Activated CD8-positive, alpha-beta memory T cell treated with anti-CD3 and anti-CD28 coated beads for 24 hours (primary cell): Measurements from ENCODE around the gene SSTR3.

Experiments used
- DNase-seq: peaks from one replicate; pipeline ENCODE4 v3.0.0-alpha.2; 2020

SSTR3 gene

DNA sequence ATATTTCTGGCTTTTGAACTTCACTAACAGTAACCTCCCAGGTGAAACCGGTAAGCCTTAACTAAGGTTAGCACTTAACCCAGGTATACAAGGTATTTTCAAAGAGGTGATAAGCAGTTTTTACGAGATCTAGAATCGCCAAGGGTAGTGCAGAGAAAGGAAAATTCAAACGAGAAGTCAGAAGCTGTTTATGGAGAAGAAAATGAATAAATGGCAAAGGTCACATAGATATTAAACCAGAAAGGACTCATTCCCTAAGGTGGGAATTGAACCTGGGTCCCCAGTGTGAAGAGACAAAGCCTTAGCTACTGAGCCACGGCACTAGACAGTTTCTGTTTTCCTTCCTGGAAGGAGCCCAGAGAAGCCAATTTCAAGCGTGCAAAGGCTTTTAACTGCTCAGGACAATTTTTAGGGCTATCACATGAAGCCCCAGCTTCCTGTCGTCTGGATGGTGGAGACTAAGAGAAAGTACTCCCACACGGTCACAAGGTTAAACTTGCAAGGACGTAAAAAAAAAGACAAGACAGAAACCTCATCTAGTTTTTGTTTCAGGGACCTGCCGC is 18.6 kb downstream of the SSTR3 start:
- DNase-seq = peak; percentile 87

DNA sequence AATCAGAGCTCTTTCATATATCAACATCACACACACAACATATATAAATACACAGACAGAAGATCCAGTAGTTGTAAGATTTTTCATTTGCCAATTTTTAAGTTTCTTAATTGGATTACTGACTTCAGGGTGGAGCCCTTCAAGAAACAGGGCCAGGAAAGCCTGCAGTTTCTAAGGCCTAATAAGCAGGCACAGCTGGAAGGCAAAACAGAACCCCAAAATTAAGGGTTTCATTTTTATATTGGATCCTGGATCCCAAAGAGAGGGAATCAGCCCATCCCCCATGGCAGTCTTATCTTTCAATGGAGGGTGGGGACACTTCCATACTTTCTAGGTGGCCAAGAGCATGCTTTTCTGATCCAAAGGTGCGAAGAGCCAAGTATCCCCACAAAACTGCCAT is 19.5 kb downstream of the SSTR3 start:
- no peak for DNase-seq

DNA sequence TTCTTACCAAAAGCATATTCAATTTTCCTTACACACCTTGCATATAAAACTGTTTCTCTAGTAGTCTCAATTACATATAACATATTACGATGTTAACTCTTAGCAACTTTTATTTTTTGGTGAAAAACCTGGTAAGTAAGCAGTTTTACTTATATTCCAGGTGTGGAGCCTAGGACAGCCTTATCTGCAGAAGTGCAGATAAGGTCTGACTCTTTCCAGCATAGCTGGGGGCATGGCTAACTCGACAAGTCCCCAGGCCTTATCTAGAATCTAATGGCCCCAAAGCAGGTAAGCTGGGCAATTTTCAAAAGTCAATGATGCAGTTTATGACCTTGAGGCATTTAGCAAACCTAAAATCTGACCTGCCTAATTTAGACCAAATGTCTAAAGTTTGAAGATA is 20.1 kb downstream of the SSTR3 start:
- no peak for DNase-seq

DNA sequence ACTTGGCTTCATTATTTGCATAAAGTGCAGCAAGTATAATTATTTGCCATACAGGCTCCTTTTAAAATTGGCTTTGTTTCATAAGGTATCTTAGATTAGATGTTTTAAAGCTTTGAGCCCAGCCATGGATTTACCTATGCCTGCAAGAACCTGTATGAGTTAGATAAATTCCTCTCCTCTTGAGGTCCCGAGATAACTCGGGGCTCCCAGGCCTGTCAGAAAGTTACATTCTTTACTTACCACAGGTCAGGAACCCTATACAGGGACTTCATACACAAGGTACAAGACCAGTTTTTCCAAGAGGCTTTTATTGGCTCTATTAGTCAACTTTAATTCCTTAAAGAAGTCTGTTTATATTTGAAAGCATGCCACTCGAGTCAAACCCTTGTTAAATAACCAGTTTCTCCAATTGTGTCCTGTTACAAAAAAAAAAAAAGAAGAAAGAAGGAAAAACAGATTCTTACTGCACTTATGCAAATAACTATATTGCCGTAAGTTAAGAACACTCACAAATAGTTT is 22.0 kb downstream of the SSTR3 start:
- no peak for DNase-seq

DNA sequence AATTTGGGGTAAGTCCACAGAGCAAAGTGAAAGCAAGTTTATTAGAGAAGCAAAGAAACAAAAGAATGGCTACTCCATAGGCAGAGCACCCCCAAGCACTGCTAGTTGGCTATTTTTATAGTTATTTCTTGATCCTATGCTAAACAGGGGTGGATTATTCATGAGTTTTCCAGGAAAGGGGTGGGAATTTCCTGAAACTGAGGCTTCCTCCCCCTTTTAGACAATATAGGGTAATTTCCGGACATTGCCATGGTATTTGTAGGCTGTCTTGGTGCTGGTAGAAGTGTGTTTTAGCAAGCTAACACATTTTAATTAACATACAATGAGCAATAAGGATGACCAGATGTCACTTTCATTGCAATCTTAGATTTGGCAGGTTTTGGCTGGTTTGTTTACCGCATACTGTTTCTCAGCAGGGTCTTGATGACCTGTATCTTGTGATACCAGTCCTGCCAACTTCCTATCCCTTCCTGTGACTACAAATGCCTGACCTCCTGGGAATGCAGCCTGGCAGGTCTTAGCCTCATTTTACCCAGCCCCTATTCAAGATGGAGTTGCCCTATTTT is 23.3 kb downstream of the SSTR3 start:
- DNase-seq = no peak

DNA sequence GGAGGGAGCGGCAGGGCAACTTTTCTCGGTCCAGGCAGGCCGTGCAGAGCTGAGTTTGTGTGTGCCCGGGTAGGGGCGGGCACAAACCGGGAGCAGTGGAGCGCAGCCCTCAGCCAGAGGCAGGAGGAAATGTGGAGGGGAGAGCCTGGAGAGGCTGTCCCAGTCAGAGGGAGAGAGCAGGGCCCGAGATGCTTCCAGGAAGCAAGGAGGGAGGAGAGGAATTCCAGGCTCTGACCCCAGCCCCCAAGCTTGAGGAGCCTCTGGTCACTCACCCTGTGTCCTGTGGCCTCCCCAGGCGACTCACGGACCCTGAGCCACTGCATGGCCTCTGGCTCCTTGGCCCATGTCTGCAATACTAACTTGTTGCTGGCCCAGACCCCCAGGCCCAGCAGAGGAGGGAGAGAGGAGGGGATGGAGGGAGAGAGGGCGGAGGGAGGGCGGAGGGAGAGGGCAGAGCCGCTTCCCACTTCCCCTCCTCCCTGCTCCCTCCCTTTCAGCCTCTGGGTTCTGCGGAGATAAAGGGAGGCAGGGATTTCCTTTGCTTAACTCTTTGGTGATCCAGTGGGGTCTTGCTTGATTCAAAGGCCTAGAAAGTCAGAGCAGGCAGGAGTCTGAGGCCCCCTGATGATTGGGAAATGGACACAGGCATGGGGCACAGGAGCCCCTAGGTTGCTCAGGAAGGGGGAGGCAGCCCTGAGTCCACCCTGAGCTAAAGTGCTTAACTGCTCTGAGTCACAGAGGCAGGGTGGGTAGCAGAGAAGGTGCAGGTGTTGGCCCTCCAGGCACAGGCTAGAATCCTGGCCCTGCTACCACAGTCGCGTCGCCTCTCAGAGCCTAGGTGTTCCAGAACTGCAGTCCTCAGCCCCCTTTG is 24.2 kb downstream of the SSTR3 start, which contains the start of gene C1QTNF6:
TSS of gene C1QTNF6 (minus strand) at position 357 of the 871 bp plus-strand sequence. CDS start at position 323, 34 bp downstream.
- no peak for DNase-seq

DNA sequence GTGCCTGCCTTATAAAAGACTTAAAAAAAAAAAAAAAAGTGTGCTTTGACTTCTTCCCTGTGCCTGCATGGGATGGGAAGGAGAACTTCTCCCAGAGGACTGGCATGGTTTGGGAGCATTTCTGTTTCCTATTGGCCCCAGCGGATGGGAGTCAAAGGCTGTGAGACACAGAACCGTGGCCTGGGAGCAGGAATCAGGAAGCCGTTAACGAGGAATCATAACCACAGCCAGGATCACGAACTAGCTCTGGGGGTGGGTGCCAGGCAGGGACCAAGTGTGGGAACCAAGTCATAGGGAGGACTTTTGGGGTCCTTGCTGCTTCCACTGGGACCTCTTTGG is 24.8 kb downstream of the SSTR3 start:
- no peak for DNase-seq

DNA sequence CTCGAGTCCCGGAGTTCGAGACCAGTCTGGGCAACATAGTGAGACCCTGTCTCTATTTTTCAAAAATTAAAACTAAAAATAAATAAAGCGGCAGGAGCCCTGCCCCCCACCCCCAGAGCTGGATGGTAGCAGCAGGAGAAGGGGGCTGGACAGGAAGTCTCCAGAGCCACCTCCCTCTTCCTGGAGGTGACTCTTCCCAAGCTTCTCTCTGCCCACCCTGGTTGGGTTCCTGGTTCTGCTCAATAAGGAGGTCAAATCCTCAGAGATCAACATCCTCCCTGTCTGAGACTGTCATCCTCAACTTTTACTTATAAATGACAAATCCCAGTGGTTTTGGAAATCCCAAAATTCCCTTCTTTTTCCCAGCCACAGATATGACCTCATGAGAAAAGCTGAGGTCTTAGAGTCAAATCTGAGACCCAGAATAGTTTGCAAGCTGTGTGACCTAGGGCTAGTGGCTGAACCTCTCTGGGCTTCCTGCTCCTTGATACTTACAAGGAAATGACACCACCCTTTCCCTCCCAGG is 25.2 kb downstream of the SSTR3 start:
- no peak for DNase-seq

DNA sequence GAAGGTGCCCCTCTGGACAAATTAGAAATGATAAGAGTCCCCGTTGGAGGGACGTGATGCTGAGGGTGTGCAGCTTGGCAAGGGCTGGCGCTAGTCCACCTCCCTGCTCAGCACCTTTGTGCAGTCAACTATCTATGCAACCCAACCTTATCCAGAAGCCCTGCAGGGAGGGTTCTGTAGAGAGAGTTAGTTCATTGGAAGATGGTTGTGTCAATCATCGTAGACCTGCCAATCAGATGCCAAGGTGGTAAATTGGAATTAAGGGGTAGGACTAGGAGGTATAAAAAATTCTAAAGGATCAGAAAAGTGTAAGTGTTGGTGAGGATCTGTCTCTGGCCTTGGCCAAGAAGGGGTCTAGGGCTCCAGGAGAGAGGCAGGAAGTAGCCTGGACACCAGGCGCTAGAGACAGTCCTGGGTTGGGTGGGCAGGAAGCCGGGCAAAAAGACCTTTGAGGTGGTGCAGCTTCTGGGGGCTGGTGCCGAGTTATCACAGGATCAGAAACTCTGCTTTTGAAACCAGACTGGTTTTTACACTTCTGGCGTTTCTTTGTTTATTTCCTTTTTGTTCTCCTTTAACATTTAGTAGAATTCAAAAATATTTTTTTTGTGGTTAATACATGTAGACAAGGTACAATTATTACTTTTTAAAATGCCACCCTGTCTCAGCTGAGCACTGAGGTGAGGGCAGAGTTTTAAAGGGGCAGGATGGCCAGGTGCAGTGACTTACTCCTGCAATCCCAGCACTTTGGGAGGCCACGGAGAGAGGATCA is 25.9 kb downstream of the SSTR3 start:
- peak; percentile 83 for DNase-seq

DNA sequence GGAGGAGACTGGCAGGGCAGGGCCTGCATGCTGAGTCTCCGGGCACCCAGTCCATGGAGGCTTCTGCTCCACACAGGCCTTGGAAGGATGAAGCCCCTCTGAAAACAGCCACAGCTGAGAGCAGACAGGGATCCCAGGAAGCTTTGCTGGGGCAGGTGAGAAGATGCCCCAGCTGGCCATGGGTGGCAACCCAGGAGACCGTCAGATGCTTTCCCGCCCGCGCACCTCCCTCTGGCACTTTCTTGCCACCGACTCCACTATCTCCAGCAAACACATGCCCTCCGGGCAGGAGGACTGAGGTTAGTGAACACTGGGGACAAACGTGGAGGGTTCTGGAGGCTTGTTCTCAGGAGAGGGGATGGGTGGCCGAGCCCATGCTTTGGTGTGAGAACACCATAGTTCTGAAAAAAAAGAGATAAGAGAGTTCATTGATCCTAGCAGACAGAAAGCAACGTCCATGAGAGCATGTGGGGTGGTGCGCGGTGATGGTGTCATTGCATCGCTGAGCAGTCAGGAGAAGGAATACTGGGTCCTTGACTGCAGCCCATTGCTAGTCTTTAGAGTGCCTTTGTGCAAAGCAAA is 26.5 kb downstream of the SSTR3 start:
- no peak for DNase-seq

DNA sequence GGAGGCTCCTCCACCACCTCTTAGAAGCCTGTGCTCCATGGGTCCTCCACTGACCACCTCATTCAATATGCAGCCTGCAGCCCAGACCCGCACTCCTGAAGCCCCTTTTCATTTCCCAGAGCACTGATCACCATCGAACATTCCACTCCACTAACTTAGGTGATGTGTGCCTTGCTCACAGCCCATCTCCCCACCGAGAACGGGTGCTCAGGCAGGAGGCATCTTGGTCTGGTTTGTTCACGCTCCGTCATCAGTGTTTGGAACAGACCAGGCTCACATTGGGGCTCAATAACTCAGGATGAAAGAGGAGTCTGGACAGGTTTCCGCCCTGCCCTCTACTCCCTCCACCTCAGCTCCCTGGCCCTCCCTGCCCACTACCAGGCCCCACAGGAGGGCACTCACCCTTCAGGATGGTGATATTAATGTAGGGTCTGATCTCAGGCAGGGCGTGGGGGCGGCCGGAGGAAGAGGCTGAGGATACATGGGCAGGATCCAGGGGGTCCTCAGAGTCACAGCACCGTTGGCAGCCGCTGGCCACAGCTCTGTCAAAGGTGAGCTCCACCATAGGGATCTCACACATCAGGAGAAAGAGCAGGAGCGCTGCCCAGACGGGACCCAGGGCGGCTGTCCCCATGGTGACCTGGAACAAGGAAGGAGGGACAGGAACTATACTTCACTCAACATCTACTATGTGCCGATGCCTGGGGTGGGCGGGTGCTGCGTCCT is 27.3 kb downstream of the SSTR3 start:
- no peak for DNase-seq

DNA sequence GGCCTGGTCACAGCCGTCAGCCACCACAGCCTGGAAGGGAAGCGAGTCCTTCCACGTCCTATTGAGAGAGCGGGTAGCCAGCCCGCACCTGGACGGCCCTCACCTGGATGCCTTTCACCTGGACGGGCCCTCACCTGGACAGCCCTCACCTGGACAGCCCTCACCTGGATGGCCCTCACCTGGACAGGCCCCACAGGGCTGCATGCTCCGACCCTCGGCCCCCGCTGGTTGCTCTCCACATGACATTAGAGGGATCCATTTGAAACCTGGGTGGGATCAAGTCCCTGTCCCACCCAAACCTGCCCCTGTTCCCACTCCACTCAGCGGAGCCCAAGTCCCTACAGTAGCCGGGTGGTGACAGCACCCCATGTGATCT is 27.9 kb downstream of the SSTR3 start:
- DNase-seq = no peak

DNA sequence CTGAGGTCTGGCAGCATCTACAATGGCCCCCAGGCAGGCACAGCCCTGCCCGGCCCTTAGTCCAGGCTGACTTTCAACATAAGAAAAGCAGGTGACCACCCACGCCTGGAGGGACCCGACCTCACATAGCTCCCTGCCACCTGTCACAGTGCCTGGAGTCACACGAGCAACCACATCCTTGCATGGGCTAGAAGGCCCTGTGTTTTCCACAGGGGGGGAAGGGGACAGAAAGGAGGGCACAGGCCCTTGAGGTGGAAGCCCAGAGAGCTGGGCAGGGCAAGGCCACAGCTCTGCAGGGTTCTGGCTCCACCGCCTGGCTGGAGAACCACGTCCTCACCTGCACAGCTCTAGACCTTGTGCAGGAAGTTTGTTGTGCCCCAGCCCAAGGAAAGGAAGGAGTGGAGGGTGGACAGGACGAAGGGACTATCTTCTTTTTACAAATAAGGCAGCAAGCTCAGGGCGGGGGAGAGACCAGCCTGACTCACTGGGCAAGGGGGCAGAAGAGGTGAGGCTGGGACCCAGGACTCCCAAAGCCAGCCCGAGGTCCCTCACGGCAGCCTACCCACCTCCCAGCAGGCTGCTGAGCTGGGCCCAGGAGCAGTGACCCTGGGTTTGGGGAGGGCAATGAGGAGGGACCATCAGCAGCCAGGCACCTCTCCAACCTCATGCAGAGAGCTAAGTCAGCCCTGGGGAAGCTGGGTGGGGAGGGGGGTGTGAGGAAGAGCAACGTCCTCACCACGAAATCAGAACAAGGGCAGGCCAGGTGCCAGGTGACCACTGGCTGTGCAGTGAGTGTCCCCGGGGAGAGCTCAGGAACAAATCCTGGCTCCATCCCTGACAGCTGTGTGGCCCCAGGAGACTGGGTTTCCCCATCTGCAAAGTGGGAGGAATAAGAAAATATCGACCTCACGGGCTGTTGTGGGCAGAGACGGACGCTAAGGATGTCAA is 28.6 kb downstream of the SSTR3 start:
- no peak for DNase-seq

DNA sequence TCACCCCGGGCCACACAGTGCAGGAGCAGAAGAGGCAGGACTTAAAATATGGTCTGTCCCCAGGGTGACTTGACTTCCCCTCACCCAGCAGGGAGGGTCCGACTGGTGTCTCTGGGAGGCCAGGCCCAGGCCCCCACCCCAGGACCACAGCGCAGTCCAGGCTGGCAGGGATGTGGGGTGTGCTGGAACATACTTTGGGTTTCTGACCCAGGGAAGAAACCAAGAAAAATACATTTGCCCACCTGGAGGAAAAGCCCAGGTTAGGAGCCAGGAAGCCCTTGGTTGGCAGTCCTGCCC is 29.4 kb downstream of the SSTR3 start:
- no peak for DNase-seq

DNA sequence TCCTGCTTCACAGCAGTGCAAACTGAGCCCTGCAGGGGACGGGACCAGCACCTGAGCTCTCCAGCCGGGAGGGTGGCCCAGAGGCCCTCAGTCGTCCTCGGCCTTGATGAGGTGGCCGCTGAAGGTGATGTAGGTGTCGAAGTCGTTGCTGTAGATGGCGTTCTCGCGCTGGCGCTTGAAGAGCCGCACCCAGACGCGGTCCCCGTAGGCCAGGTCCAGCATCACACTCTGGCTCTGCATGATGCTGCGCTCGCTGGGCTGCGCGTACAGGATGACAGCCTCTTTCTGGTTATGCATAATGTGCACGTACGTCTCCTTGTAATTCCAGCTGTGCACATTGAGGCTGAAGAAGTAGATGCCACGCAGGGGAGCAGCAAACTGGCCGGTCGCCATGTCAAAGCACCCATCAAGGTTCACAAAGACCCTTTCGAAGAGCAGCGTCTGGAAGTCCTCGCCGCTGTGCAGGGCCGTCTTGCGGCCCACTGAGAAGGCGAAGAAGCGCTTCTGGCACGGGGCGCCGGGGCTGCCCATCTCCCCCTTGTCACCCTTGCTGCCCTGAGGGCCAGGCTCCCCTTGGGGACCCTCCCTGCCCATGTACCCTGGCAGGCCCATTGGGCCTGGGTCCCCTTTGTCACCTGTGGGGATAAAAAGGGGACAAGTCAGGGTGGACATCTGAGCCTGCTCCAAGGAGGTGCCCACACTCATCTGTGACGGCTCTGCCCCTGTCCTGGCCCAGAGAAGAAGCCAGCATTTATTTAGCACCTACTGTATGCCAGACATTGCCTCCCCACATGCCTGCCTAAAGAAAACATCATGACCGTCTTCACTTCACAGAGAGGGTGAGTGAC is 30.0 kb downstream of the SSTR3 start:
- no peak for DNase-seq

DNA sequence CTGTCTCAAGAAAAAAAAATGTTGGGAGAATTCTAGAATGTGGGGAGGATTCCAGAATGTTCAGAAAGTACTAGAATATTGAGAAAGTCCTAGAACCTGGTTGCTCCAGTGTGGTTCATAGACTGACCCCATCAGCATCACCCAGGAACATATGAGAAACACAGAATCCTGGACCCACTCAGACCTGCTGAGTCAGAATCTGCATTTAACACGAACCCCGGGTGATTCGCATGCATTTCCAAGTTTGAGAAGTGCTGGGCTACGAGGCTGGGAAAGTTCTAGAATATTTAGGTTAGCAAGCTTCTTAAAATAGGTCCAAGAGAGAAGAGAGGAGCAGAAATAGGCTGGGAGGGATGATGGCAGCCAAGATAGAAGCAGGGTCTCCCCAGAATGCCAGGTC is 30.6 kb downstream of the SSTR3 start:
- DNase-seq = no peak

DNA sequence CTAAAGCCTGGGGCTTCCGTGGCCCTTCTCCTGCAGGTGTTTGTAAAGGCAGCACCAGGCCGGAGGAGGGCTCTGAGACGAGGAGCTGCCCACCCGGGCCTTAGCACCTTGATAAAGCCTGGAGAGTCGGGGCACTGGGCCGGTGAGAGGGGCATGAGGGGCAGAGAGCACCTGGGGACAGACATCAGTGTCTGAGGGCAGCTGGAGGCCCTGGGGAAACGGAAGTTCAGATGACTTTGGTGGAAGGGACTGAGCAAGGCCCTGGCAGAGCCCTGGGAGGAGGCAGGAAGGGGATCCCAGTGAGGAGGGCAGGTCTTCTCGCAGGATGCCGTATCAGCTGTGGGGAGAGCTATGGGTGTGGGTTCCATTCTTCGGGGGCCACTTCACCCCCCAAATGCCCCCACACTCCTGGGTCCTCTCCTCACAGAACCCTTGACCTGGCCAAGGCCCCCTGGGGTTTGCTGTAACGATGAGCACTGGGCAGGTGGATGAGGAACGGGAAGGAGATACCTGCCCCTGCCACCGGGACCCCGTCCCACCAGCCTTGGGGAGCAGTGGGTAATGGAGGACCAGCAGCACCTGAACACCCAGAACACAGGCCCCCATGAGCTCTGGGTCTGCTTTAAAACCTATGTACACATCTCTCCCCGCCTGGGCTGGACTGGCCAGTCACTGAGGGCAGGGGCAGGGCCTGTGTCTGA is 31.6 kb downstream of the SSTR3 start:
- no peak for DNase-seq

DNA sequence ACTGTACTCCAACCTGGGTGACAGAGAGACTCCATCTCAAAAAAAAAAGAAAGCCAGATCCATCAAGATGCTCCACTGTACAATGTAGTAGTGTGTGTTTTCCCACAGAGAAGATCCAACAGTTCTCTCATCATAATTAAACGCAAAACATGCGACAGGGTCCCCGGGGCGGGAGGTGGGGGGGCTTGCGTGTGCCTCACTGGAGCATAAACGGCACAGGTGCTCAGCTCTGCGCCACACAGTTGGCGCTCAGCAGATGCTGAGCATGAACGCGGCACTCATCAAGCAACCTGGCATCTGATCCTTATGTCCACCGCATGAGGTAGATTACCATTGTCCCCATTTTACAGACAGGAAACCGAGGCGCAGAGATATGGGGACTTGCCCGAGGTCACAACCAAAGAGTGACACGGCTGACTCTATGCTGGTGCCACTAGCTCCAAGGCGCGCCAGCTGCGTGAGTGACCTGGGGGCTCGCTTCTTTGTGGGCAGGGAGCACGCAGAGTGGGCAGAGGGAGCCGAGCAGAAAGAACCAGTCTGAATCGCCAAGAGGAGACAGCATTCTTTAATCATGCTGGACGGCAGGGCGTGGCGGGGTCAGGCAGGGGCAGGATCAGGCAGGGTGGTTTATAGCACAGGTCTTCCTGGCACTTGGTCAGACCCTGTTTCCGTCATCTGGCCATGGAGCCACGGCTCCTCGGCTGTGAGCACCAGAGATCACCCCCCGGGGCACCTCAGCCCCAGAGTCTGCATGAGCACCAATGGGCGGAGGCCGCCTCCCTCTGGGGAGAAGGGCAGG is 32.5 kb downstream of the SSTR3 start:
- DNase-seq = no peak

DNA sequence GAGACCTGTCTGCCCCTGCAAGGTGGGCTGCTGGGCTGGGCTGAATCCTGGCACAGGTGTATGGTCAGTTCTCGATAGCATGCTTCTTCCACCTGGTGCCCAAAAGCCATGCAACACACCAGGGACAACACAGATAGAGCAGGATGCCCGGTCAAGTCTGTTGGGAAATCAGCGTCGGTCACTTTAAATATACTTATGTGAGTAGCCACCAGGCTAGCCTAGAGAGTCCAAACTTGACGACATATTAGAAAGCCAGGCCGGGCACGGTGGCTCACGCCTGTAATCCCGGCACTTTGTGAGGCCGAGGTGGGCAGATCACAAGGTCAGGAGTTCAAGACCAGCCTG is 33.2 kb downstream of the SSTR3 start:
- DNase-seq = no peak
